ENCODE results near the gene TBC1D16.

GRCh38 chr17:79994602-79995001 lies 41.1 kb downstream of the TBC1D16 start:
- TF ChIP-seq POLR2AphosphoS5 (IDR thresholded peaks at IDR 0.05; ENCODE audit: borderline replicate concordance, low read depth, low read length), result no peak
- TF ChIP-seq FOXP2 (optimal IDR thresholded peaks at IDR 0.05; ENCODE audit: control extremely low read depth, extremely low read length, insufficient read depth), result no peak

All from SK-N-MC (cell line).